GM19324 (cell line): ENCODE data around the gene HOXD9.

Source experiments
- ATAC-seq: cut with Tn5 transposase; IDR thresholded peaks from one replicate; pipeline ENCODE4 v1.9.1; 2021; ENCODE audit warnings: mild to moderate bottlenecking, moderate library complexity; ENCODE audit not compliant: unreplicated experiment, low FRiP score

HOXD9 gene

GRCh38 chr2:176150584-176151441 is 28.3 kb downstream of the HOXD9 start:
- no peak for ATAC-seq

- no peak for ATAC-seq
Observed at GRCh38 chr2:176151442-176152287, 29.1 kb downstream of the HOXD9 start, which contains the start of gene HOXD4. HOXD4 (plus strand) TSS chr2:176151550; CDS start chr2:176151634, 84 bp downstream.

- no peak for ATAC-seq
Observed at GRCh38 chr2:176152350-176153181, 30.0 kb downstream of the HOXD9 start.

GRCh38 chr2:176154576-176155252 is 32.2 kb downstream of the HOXD9 start:
- ATAC-seq: no peak

GRCh38 chr2:176155356-176156044 is 33.0 kb downstream of the HOXD9 start:
- no peak for ATAC-seq

GRCh38 chr2:176156301-176156806 is 33.8 kb downstream of the HOXD9 start:
- ATAC-seq: no peak

GRCh38 chr2:176156807-176157498 is 34.4 kb downstream of the HOXD9 start, which contains the start of gene HOXD3:
HOXD3 (plus strand) TSS chr2:176157307; CDS start chr2:176169115, 11,808 bp downstream.
- ATAC-seq: no peak

- ATAC-seq: no peak
Observed at GRCh38 chr2:176157499-176158185, 35.1 kb downstream of the HOXD9 start.

GRCh38 chr2:176158186-176158591 is 35.7 kb downstream of the HOXD9 start:
- no peak for ATAC-seq

GRCh38 chr2:176158855-176159662 is 36.5 kb downstream of the HOXD9 start:
- no peak for ATAC-seq

- ATAC-seq: no peak
Observed at GRCh38 chr2:176159663-176160250, 37.2 kb downstream of the HOXD9 start.

- no peak for ATAC-seq
Observed at GRCh38 chr2:176160251-176160985, 37.9 kb downstream of the HOXD9 start.

GRCh38 chr2:176160986-176161824 is 38.7 kb downstream of the HOXD9 start:
- ATAC-seq: no peak

GRCh38 chr2:176161825-176162626 is 39.5 kb downstream of the HOXD9 start:
- ATAC-seq: no peak
